Gastrocnemius medialis (tissue), 4 donors: Measurements from ENCODE around the gene NEO1. TPM values are rescaled to one million over a fixed set of nuclear protein-coding genes. Genes with fewer than 3 reads are reported as not detected.

Experiments
- ATAC-seq, 2 donors: fragments of 150-250 bp; one replicate each; pipeline ENCODE4 v1.9.1; 2016
- DNase-seq, 2 donors: peaks; one replicate each; pipeline ENCODE4 v3.0.0-alpha.2; 2019
- H3K27ac ChIP-seq, 4 donors: fragments of 200-600 bp; sonication (generic); 1 replicate in 1 of 4; 2 replicates in 3 of 4; pipeline ENCODE4 v1.5.1; 2016 to 2018; ENCODE audit warnings: mild to moderate bottlenecking in 2 of 4, moderate library complexity in 1 of 4
- H3K27me3 ChIP-seq, 3 donors: fragments of 200-600 bp; sonication (generic) in 2 of 3; 1 replicate in 1 of 3; 2 replicates in 2 of 3; pipeline versions ENCODE4 v1.5.1 to v1.6.0; 2016 to 2019; ENCODE audit warnings: mild to moderate bottlenecking in 1 of 3, moderate library complexity in 1 of 3
- H3K36me3 ChIP-seq, 2 donors: fragments of 200-600 bp; sonication (generic) in 1 of 2; one replicate each; pipeline ENCODE4 v1.5.1; 2017 to 2018
- H3K4me1 ChIP-seq, 2 donors: fragments of 200-600 bp; sonication (generic) in 1 of 2; one replicate each; pipeline ENCODE4 v1.5.1; 2016 to 2017; ENCODE audit warnings: mild to moderate bottlenecking in 2 of 2
- H3K4me3 ChIP-seq, 4 donors: fragments of 200-600 bp; sonication (generic) in 3 of 4; 1 replicate in 1 of 4; 2 replicates in 3 of 4; pipeline ENCODE4 v1.5.1; 2016 to 2019; ENCODE audit warnings: mild to moderate bottlenecking in 2 of 4
- H3K9me3 ChIP-seq, 3 donors: fragments of 200-600 bp; sonication (generic) in 2 of 3; 1 replicate in 1 of 3; 2 replicates in 2 of 3; pipeline ENCODE4 v1.5.1; 2016 to 2019
- POLR2A ChIP-seq, 2 donors: fragments of 450-650 bp; IDR thresholded peaks; one replicate each; pipeline ENCODE4 v1.6.1; 2017; ENCODE audit warnings: antibody characterized with exemption in 2 of 2, mild to moderate bottlenecking in 2 of 2, moderate library complexity in 2 of 2
- in situ Hi-C, 4 donors: fragments of 200-750 bp; cut with MboI; loops; one replicate each; pipeline versions ENCODE4 v1.15.0 to v1.8.0; 2017; ENCODE audit warnings: low sequenced_read_pairs in 4 of 4
- intact Hi-C: fragments of 100-400 bp; cut with DNase I; formaldehyde crosslinking; loops from one replicate; pipeline ENCODE4 v1.15.1; 2023; ENCODE audit warnings: low total_unique reads
- total RNA-seq, 4 donors: library from RNA; depleted of rRNA; stranded (reverse); fragments of >200 nt; gene quantifications; one replicate each; pipeline versions ENCODE4 v1.1.0 to v1.2.3, GENCODE V29; 2016
- TF ChIP-seq, protein P1 (sequence below), 5 experiments: fragments of 450-650 bp in 3 of 5; fragments of 200-600 bp in 2 of 5; sonication (generic) in 2 of 5; IDR thresholded peaks in 4 of 5; conservative IDR thresholded peaks in 1 of 5; 1 replicate in 4 of 5; 2 replicates in 1 of 5; pipeline ENCODE4 v1.5.1; 2016 to 2019; ENCODE audit warnings: antibody characterized with exemption in 5 of 5, mild to moderate bottlenecking in 3 of 5, moderate library complexity in 3 of 5

The NEO1 gene
- total RNA-seq, 4 donors from 2014 or later, result 13.8 to 32.0 (median 20.3) TPM

GRCh38 chr15:73022161-73022560 lies 30.1 kb upstream of the NEO1 start:
- in situ Hi-C loops, result no loop called here
- intact Hi-C loops, result no loop called here
- DNase-seq, result no peak
- Histone ChIP-seq H3K4me1 (no peaks in the 10 kb centered on the region), H3K27ac (no peak overlapping the region), H3K27me3 (no peaks in the 10 kb centered on the region), H3K36me3 (no peaks in the 10 kb centered on the region), H3K4me3 (no peak overlapping the region), H3K9me3 (no peaks in the 10 kb centered on the region)
- no peak for ATAC-seq
- TF ChIP-seq, protein P1, sequence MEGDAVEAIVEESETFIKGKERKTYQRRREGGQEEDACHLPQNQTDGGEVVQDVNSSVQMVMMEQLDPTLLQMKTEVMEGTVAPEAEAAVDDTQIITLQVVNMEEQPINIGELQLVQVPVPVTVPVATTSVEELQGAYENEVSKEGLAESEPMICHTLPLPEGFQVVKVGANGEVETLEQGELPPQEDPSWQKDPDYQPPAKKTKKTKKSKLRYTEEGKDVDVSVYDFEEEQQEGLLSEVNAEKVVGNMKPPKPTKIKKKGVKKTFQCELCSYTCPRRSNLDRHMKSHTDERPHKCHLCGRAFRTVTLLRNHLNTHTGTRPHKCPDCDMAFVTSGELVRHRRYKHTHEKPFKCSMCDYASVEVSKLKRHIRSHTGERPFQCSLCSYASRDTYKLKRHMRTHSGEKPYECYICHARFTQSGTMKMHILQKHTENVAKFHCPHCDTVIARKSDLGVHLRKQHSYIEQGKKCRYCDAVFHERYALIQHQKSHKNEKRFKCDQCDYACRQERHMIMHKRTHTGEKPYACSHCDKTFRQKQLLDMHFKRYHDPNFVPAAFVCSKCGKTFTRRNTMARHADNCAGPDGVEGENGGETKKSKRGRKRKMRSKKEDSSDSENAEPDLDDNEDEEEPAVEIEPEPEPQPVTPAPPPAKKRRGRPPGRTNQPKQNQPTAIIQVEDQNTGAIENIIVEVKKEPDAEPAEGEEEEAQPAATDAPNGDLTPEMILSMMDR (IDR thresholded peaks at IDR 0.05 in 4 of 5, conservative IDR thresholded peaks at IDR 0.05 in 1 of 5), result no peak
- no peak for TF ChIP-seq POLR2A (IDR thresholded peaks at IDR 0.05)

DNA sequence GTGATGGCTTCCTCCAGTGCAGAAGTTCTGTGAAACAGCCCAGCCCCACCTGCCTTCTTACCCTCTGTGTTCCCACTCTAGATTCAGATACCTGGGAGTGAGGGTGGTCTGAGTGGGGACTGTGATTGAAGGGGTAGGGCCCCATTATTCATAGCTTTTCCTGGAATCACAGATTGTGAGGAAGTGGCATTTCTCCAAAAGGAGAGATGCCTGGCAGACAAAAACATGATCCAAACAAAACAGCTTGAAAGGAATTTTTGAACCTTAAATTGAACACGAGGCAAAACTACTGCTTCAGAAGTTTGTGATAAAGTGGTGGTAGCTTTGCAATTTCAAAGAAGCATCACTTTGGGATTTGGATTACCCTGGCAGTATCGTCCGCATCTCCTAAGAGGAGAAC lies 29.2 kb upstream of the NEO1 start:
- H3K9me3 ChIP-seq, result no peaks in the 10 kb centered on the region
- no peak overlapping the region for H3K27ac ChIP-seq
- no peaks in the 10 kb centered on the region for H3K36me3 ChIP-seq
- intact Hi-C loops (no loop called here), in situ Hi-C loops (no loop called here)
- DNase-seq (no peak), ATAC-seq (no peak)
- H3K27me3 ChIP-seq, result no peaks in the 10 kb centered on the region
- H3K4me3 ChIP-seq, result no peak overlapping the region
- no peaks in the 10 kb centered on the region for H3K4me1 ChIP-seq
- TF ChIP-seq, protein P1 (IDR thresholded peaks at IDR 0.05 in 4 of 5, conservative IDR thresholded peaks at IDR 0.05 in 1 of 5), result no peak
- TF ChIP-seq POLR2A (IDR thresholded peaks at IDR 0.05), result no peak

DNA sequence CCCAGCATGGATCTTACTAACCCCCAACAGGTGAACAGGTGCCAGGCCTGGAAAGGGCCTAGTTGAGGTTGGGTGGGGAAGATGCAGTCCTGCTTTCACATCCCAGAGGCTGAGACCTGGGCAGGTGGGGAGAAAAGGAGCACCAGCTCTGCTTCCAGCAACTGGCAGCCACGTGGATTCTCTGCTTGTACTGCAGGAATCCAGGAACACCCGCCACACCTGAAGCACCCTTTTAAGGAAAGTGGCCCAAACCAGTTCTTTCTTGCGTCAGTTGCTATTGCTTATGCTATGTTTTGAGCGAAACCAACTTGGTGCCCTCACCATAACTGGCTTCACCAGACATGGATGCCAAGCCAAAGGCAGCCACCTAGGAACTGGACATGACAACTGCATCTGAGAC lies 28.1 kb upstream of the NEO1 start:
- no peak for TF ChIP-seq POLR2A (IDR thresholded peaks at IDR 0.05)
- TF ChIP-seq, protein P1 (IDR thresholded peaks at IDR 0.05 in 4 of 5, conservative IDR thresholded peaks at IDR 0.05 in 1 of 5), result no peak
- Histone ChIP-seq H3K27me3 (no peaks in the 10 kb centered on the region), H3K27ac (no peak overlapping the region), H3K9me3 (no peaks in the 10 kb centered on the region), H3K4me1 (no peaks in the 10 kb centered on the region), H3K36me3 (no peaks in the 10 kb centered on the region), H3K4me3 (no peak overlapping the region)
- no peak for ATAC-seq
- in situ Hi-C loops, result no loop called here
- no peak for DNase-seq
- intact Hi-C loops, result no loop called here

DNA sequence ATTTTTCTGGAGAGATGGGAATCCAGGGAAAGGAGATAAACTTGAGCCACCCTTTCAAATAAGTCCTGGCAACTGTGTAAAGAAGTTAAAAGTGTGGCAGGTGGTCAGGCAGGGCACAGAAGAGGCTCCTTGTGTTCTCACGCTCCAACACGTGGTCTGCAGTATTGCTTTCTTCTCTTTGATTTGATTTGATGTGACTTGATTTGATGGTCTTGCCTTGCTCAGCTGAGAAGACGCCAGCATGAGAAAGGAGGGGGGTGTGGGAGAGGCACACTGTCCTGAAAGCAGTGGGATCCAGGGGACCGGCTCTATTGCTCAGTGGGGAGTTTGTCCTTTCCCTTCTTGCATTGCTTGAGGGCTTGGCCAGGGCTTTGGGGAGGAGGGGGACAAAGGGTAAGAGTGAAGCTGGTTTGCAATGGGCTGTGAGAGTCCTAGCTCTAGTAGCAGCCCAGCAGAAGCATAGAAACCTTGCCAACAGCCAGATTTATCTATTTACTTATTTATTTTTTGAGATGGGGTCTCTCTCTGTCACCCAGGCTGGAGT lies 25.7 kb upstream of the NEO1 start:
- ATAC-seq, result no peak
- in situ Hi-C loops (no loop called here), intact Hi-C loops (no loop called here)
- TF ChIP-seq POLR2A (IDR thresholded peaks at IDR 0.05), result no peak
- TF ChIP-seq, protein P1 (IDR thresholded peaks at IDR 0.05 in 4 of 5, conservative IDR thresholded peaks at IDR 0.05 in 1 of 5), result no peak
- Histone ChIP-seq H3K9me3 (no peaks in the 10 kb centered on the region), H3K27ac (no peak overlapping the region), H3K36me3 (no peaks in the 10 kb centered on the region), H3K4me1 (no peaks in the 10 kb centered on the region), H3K4me3 (no peak overlapping the region), H3K27me3 (no peaks in the 10 kb centered on the region)
- no peak for DNase-seq

DNA sequence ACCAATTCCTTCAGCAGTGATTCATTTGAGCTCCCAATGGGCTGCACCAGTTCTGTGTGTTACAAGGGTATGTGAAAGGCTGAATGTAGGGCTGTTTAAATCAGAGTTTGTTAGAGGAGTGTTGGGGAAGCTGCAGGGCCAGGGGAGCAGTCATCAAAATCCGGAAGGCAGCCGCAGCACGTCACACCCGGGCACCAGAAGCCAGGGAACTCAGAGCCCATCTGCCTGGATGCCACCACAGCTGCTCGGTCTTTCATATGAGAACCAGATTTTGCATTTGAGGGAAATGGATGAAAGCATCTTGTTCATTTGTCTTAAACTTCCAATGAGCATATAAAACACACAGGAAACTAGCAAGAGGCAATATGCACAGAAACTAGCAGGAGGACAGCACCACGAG lies 24.2 kb upstream of the NEO1 start:
- Histone ChIP-seq H3K4me1 (no peaks in the 10 kb centered on the region), H3K4me3 (no peak overlapping the region), H3K9me3 (no peaks in the 10 kb centered on the region), H3K27ac (no peak overlapping the region), H3K36me3 (no peaks in the 10 kb centered on the region), H3K27me3 (no peaks in the 10 kb centered on the region)
- no peak for DNase-seq
- in situ Hi-C loops (no loop called here), intact Hi-C loops (no loop called here)
- TF ChIP-seq, protein P1 (IDR thresholded peaks at IDR 0.05 in 4 of 5, conservative IDR thresholded peaks at IDR 0.05 in 1 of 5), result no peak
- no peak for TF ChIP-seq POLR2A (IDR thresholded peaks at IDR 0.05)
- no peak for ATAC-seq
